BJ (cell line): ENCODE results near the gene RGS17. TPM values are rescaled to one million over a fixed set of nuclear protein-coding genes. Genes with fewer than 3 reads are reported as not detected.

ENCODE experiments used
- CTCF ChIA-PET: fragments of 350-600 bp; formaldehyde crosslinking; extraction: SDS; loops from one replicate; lab custom pipeline; 2021; ENCODE audit warnings: antibody characterized with exemption, inconsistent platforms; lab: Yijun Ruan, JAX
- POLR2A ChIA-PET: fragments of 300-600 bp; sonication (Branson Sonifier 250); formaldehyde crosslinking; extraction: SDS; loops from one replicate; lab custom pipeline; 2021; ENCODE audit warnings: antibody characterized with exemption; lab: Charles Lee
- DNase-seq: peaks from one replicate; pipeline ENCODE4 v3.0.0-alpha.2; 2011; ENCODE audit warnings: low read depth
- H3K27me3 ChIP-seq: 2 replicates; pipeline ENCODE4 v1.6.0; 2011; ENCODE audit warnings: low read length; ENCODE audit not compliant: control insufficient read depth, insufficient read depth
- H3K36me3 ChIP-seq: 2 replicates; pipeline ENCODE4 v1.5.1; 2011; ENCODE audit warnings: low read length; ENCODE audit not compliant: control insufficient read depth, insufficient read depth
- H3K4me3 ChIP-seq: 2 replicates; pipeline ENCODE4 v1.5.1; 2011; ENCODE audit warnings: low read depth, mild to moderate bottlenecking, control low read depth, low read length
- CTCF ChIP-seq: IDR thresholded peaks from 2 replicates; pipeline ENCODE4 v1.5.1; 2011; ENCODE audit warnings: low read depth, mild to moderate bottlenecking, control low read depth, inconsistent platforms, low read length, moderate library complexity; ENCODE audit not compliant: insufficient read depth
- polyA plus RNA-seq: library from polyadenylated mRNA; depleted of rRNA; stranded (reverse); fragments of >200 nt; gene quantifications from 2 replicates; pipeline ENCODE4 v1.2.3, GENCODE V29; 2011

The RGS17 gene
- polyA plus RNA-seq, 1 experiment, result 0.09 TPM

DNA sequence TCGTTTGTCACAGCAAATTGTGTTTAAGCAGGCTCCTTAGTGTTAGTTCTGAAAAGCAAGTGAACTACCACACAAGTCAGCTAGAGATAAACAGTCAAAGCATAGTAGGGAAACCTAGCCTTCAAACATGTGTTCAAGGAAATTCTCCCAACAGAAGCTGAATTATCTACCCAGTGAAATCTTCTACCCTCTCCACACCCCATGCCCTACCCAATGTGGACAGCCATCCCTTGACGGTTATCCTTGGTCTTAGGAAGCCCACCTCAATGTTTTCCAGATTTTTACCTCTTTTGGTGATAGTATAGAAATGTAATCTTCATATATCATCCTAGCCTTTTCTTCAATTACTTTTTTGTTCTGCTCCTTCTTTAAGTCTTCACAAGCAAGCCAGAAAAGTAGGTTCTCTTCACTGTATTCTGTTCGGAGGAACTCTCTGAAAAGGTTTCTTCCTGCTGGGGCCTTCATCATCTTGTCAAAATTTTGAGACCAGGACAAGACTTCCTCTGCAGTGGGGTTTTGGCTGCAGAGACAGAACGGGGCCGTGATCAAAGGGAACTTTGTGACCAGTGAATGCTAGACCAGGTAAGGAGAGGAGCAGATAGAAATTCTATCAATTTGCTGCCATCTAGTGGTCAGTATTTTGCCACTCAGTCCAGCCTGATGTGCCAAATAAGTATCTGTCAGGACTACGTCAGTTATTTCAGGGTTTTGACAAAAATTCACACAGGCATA, 106.9 kb downstream of the RGS17 start:
- peak; percentile 80 for TF ChIP-seq CTCF
- DNase-seq, result no peak
- POLR2A ChIA-PET, result no interaction called here
- CTCF ChIA-PET, result interaction anchor here (0.7 to 2.7 kb wide), 8 partner anchors 10 to 159 kb away, joined by 3 to 12 read pairs (median 4); no protein-coding TSS in a partner anchor
- Histone ChIP-seq H3K36me3 (no peaks in the 10 kb centered on the region), H3K27me3 (no peaks in the 10 kb centered on the region), H3K4me3 (no peak overlapping the region)

DNA sequence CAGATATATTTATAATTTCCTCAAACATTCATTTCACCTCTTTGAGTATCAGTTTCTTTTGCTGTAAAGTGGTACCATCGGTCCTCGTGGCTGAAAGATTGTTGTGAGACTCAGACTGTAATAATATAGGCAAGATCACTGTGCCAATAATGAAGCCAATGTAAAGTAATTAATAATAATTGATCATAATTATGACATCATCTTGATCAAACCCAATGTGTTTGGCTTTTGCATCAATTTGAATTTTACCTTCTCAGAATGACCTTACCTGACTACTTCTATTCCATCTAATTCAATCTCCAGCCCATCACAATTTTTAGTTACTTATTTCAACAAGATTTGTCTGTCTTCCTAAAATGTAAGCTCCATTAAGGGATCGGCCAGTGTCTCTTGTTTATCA, 112.7 kb downstream of the RGS17 start:
- no peak overlapping the region for H3K4me3 ChIP-seq
- H3K36me3 ChIP-seq, result no peaks in the 10 kb centered on the region
- ChIA-PET CTCF (no interaction called here), POLR2A (no interaction called here)
- no peaks in the 10 kb centered on the region for H3K27me3 ChIP-seq
- TF ChIP-seq CTCF, result no peak
- no peak for DNase-seq

GRCh38 chr6:153016846-153017245, 114.2 kb downstream of the RGS17 start:
- CTCF ChIA-PET, result no interaction called here
- H3K27me3 ChIP-seq, result no peaks in the 10 kb centered on the region
- TF ChIP-seq CTCF, result no peak
- POLR2A ChIA-PET, result no interaction called here
- H3K4me3 ChIP-seq, result no peak overlapping the region
- H3K36me3 ChIP-seq, result no peaks in the 10 kb centered on the region
- no peak for DNase-seq

DNA sequence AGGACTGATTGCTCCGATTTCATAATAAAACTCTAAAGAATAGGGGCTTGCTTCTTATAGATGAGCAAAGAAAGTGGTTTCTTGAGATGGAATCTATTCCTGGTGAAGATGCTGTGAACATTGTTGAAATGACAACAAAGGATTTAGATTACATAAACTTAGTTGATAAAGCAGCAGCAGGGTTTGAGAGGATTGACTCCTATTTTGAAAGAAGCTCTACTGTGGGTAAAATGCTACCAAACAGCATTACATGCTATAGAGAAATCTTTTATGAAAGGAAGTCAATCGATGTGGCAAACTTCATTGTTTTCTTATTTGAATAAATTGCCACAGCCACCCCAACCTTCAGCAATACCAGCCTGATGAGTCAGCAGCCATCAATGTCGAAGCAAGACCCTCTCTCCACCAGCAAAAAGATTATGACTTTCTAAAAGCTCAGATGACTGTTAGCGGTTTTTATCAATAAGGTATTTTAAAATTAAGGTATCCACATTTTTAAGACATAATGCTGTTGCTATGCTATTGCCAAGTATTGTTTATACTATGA, 115.9 kb downstream of the RGS17 start:
- TF ChIP-seq CTCF, result no peak
- Histone ChIP-seq H3K4me3 (no peak overlapping the region), H3K36me3 (no peaks in the 10 kb centered on the region), H3K27me3 (no peaks in the 10 kb centered on the region)
- ChIA-PET POLR2A (interaction anchor here (0.6 kb wide), 1 partner anchor 1123 kb away, joined by 5 read pairs; no protein-coding TSS in a partner anchor), CTCF (no interaction called here)
- no peak for DNase-seq

DNA sequence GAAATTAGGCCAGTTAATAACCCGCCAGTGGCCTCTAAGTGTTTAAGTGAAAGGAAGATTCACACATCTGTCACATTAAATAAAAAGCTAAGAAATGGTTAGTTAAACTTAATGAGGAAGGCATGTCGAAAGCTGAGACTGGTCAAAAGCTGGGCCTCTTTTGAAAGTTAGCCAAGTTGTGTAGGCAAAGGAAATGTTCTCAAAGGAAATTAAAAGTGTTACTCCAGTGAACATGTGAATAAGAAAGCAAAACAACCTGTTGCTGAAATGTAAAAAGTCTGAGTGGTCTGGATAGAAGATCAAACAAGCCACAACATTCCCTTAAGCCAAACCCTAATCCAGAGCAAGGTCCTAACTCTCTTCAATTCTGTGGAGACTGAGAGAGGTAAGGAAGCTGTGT, 117.6 kb downstream of the RGS17 start:
- no peaks in the 10 kb centered on the region for H3K36me3 ChIP-seq
- ChIA-PET POLR2A (no interaction called here), CTCF (interaction anchor here (1.7 kb wide), 1 partner anchor 11 kb away, joined by 4 read pairs; no protein-coding TSS in a partner anchor)
- no peak for TF ChIP-seq CTCF
- no peak overlapping the region for H3K4me3 ChIP-seq
- no peaks in the 10 kb centered on the region for H3K27me3 ChIP-seq
- DNase-seq, result no peak
